Stimulated activated CD8-positive, alpha-beta memory T cell treated with anti-CD3 and anti-CD28 coated beads, Interleukin-12 subunit alpha, Interleukin-12 subunit beta, amount 100 ng/mL, for 24 hours (primary cell): Measurements from ENCODE around the gene AATF.

Source experiments
- DNase-seq: peaks from one replicate; pipeline ENCODE4 v3.0.0-alpha.2; 2020; ENCODE audit errors: extremely low read depth

Gene AATF, protein sequence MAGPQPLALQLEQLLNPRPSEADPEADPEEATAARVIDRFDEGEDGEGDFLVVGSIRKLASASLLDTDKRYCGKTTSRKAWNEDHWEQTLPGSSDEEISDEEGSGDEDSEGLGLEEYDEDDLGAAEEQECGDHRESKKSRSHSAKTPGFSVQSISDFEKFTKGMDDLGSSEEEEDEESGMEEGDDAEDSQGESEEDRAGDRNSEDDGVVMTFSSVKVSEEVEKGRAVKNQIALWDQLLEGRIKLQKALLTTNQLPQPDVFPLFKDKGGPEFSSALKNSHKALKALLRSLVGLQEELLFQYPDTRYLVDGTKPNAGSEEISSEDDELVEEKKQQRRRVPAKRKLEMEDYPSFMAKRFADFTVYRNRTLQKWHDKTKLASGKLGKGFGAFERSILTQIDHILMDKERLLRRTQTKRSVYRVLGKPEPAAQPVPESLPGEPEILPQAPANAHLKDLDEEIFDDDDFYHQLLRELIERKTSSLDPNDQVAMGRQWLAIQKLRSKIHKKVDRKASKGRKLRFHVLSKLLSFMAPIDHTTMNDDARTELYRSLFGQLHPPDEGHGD

GRCh38 chr17:36948717-36949460 is at the start of gene AATF:
Gene AATF (plus strand): TSS chr17:36948954. CDS start chr17:36949126, 172 bp downstream.
- DNase-seq = peak; percentile 90

- DNase-seq = no peak
These were observed 49.2 kb upstream of the AATF start for GRCh38 chr17:36899250-36900159.

- no peak for DNase-seq
These were observed 48.6 kb upstream of the AATF start for GRCh38 chr17:36900160-36900512.

GRCh38 chr17:36901506-36901905 is 47.2 kb upstream of the AATF start:
- no peak for DNase-seq

GRCh38 chr17:36907407-36907806 is 41.3 kb upstream of the AATF start:
- no peak for DNase-seq

DNA sequence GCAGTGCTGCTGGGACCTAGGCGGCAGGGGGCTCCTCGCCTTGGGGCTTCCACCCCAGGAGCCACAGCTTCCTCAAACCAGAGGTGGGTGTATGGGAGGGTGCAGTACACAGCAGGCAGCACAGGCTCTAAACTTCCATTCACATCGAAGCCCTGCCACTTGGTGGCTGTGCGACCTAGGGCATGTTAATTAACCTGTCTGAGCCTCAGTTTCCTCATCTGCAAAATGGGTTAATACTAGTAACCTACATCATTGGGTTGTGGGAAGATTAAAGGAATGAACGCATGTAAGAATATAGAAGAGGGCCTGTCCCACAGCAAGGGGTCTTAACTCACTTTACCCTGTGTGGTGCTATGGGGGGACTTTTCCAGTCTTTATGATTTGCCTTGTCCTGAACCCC is 38.2 kb upstream of the AATF start:
- no peak for DNase-seq

- no peak for DNase-seq
These were observed 37.8 kb upstream of the AATF start for GRCh38 chr17:36911001-36911400.

- no peak for DNase-seq
These were observed 35.6 kb upstream of the AATF start for GRCh38 chr17:36913132-36913531.

DNA sequence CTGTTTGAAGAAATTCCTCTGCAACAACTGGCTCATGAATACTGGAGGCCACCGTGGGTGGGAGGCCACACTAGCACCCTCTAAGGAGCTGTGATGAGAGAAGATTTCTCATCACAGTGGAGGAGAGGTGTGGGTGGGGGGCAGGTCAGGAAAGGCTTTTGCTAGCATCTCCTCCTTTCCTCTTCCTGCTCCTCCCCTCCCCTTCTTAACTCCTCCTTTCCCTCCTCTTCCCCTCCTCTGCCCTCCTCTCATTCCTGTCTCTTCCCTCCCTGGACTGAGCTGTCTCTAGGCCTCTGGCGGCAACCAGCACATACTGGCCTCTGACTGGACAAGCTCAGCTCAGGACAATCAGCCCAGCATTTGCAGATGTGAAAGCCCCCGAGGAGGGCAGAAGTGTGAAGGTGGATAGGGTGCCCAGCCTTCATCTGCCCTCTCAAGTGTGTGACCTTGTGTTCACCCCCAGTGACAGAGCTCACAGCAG is 30.5 kb upstream of the AATF start:
- DNase-seq = no peak

- no peak for DNase-seq
These were observed 29.3 kb upstream of the AATF start for GRCh38 chr17:36919407-36919968.

DNA sequence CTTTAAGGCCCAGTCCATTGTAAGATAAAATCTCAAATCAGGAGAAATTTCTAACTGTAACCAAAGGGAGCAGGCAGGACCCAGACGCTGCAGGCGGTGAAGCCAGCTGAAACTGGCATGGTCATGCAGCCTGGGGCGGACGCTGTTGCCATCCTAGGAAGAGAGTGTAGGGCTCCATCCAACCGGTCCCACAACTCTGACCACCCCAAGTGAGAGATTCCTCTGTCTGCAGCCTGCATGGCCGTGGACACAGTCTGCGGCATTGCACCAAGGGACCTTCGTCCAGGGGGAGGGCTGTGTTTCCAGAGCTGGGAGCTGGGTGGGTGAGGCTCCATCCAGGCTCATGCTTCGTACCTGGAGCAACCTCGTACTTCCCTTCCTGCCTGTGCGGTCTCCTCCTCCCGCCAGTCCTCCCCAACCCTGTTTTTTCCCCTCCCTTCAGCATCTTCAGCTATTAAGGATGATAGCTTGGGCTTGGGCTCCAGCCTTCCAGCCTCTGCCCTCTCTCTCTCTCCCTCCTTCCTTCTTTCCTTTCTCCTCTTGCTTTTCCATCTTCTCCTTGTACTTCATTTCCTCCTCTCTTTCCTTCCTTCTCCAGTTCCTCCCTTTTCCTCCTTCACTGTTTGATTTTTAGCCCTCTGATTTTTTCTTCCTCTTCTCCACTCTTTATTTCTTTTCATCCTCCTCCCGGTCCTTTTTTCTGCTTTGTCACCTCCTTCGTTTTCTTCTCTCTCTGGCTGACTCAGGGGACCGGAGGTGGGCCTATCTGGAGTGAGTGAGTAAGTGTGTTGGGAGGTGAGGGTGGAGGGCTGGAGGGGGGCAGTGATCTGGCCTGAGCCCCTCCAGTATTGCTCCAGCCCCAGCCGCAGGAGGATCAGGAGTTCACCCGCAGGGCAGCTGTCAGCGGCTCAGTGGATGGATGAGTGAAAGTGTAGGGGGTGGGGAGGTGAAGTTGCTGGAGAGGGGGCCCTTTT is 28.4 kb upstream of the AATF start:
- DNase-seq = no peak

GRCh38 chr17:36921095-36921851 is 27.5 kb upstream of the AATF start:
- no peak for DNase-seq

DNA sequence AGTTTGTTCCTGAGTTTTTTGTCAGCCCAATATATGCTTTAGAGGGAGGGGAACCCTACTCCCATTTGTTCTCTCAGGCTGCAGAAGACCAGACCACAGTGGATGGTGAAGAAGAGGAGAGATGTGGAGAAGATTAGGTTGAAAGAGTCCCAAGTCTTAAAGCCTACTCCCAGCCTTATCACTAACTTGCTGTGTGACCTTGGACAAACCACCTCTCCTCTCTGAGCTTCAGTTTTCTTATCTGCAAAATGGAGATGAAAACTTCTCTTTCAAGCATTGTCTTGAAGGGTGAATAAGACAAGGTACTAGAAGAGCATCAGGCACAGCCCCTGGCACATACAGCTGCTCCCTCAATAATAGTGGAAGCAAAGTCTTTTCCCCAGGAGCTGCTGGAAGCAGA is 26.6 kb upstream of the AATF start:
- no peak for DNase-seq

DNA sequence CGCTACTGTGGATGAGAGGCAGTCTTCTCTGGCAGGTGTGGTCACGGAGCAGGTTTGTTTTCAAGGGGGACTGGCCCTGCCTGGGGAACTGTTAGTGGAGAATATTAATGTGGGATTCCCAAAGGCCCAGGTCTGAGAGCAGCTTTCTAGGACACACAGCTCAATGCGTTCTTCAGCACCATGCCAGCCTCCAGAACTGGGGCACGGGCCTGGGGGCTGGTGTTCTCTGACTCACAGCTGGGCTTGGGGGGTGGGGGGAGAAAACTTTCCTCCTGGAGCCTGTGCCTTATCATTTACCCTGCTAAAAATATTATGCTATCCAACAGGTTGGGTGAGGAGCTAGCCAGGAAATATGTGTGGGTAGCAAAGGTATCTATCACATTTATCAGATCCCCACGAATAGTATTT is 24.9 kb upstream of the AATF start:
- no peak for DNase-seq

GRCh38 chr17:36926226-36926625 is 22.5 kb upstream of the AATF start:
- DNase-seq = no peak

DNA sequence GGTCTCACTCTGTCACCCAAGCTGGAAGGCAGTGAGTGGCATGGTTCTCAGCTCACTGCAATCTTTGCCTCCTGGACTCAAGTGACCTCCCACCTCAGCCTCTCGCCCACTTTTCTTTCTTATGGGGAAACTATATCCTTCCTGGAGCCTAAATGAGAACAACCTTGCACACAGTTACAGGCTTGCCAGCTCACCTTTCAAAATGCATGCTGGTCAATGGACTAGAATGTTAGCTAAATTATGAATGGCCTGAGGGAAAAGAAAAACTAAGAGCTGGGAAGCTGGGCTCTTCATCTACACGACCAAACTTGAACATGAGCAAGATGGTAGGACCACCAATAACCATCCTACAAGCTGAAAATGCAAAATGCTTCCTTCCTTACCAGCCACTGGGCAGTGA is 22.1 kb upstream of the AATF start:
- DNase-seq = no peak

DNA sequence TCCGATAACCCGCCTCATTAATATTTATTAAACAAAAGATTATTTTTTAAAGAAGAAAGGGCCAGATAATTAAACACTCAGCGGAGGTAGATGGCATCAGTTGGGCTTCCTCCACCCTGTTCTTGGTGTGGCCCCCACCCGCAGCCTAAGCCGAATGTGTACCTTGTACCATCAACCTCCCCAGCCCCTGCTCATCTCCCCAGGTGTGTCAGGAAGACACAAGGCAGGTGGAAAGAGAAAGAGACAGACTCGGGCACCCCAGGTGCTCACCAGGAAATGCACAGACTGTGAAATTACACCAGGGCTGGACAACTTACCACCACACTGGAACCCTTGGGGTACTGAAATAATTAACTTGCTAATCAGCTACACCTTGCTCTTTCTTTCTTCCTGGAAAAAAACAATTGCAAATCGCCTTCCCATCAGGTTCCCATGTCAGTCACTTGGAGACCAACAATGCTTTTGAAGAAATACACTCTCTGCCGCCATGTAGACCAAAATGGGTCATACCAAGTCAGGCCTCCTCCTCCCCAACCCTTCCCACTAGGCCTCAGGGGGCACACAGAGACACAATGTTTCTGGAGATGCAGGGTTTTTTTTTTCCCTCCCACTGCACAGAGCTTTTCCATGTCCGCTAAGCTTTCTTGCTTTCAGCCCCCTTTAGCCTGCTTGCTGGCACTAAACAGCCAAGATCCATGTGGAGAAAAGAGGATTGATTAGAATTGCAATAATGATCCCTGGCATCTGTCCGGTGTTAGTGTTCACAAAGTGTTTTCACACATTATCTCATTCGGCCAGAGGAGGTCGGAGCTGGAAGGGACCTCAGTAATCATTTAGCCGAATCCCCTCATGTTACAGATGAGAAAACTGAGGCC is 20.0 kb upstream of the AATF start:
- no peak for DNase-seq

GRCh38 chr17:36929851-36930582 is 18.7 kb upstream of the AATF start:
- DNase-seq = no peak
